Bone marrow (tissue), 2 donors: ENCODE measurements around the gene GATD1.

Source experiments
- DNase-seq, 2 donors: peaks; one replicate each; lab custom pipeline; 2025; lab: John Stamatoyannopoulos, UW

Gene GATD1

DNA sequence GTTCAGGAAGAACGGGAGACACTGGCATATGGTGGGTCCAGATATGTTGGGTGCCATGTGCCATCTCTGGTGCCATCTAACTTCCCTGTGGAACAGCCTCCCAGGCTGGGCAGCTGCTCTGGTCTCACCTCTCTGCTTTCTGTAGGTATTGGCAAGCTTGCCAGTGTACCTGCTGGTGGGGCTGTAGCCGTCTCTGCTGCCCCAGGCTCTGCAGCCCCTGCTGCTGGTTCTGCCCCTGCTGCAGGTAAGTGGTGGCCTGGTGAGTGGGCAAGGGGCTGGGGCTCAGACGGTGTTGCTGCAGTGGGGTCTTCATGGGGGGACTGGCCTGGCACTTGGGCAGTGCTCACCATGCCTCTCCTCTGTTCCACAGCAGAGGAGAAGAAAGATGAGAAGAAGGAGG, 35.1 kb upstream of the GATD1 start:
- no peak for DNase-seq

DNA sequence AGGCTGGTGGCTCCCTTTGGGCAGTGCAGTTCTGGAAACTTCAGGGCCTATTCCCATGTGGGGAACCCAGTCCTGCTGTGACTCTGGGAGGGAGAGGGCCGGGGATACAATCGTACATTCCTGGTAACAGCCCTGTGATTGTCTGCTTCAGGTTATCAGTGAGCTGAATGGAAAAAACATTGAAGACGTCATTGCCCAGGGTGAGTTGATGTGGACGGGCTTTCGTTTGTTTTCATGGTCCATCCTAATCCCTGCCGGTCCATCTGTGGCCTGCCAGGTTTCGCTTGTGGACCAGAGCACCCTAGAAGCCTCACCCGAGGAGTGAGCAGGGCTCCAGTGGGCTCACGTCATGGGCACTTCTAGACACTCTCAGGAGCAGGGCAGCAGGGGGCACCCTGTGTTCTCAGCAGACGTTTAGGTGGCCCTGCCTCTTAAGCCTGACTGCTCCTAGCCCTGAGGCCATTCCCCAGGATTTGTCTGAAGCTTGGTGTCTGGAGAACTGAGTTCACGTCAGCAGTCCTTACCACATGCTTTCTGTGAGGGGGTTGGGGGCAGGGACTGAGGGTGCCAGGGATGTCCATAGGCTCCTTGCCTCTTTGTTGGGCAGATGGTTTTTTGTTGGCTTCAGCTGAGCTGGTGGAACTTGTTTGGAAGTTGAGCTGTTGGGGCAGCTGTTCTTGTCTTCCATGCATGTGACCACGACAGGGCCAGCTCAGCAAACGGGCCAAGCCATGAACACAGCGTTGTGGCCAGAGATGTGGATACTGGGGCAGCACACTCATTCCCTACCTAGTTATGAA, 34.4 kb upstream of the GATD1 start:
- DNase-seq: no peak

DNA sequence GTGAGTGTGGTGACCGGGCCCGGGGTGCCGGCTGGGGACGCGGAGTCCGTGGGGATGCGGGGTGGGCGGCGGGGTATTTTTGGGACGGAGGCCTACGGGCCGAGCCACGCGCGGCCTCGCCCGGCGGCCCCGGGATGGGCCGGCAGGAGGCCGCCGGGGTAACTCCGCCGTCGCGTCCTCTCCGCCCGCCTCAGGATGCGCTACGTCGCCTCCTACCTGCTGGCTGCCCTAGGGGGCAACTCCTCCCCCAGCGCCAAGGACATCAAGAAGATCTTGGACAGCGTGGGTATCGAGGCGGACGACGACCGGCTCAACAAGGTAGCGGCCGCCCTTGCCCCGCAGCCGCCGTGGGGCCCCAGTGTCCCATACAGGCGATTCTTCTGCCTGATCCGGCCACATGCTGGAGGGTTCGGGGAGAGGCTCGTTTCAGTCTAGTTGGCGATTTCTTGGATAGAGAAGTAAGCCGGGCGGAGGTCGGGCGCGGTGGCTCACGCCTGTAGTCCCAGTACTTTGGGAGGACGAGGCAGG, 32.8 kb upstream of the GATD1 start:
- no peak for DNase-seq

DNA sequence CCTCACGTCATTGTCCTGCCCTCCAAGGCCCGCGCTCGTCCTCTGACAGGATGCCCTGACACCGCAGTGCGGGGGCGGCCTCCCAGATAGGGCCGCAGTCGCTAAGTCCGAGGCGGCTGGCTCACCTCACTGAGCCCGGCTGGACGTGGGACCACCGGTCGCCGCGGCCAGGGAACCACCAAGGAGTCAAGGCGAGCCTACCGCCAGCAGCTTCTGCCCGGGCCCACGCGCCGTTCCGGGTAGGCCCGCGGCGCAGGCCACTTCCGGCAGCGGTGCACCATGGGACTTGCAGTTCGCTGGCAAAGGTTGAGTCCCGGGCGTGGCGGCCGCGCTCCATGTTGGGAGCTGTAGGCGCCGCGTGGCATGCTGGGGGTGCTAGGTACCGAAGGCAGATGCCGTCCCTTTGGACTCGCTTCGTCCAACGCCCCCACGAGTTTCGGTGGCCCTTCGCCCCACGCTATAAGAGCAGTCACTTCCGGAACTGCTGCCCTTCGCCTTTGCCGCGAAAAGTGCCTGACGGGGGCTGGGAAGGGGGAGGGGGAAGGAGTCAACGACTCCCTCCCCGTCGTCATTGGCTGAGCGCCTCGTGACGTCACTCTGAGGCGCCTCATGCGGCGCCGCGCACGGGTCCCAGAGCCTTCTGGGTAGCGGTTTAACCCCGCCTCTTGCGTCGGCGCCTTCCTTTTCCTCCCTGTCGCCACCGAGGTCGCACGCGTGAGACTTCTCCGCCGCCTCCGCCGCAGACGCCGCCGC, 32.2 kb upstream of the GATD1 start, which contains the start of gene RPLP2:
Gene RPLP2 (plus strand): TSS at position 681 of the 753 bp plus-strand sequence. CDS start 268 bp downstream, outside the sequence.
- peak; percentile 92 to 97 for DNase-seq

DNA sequence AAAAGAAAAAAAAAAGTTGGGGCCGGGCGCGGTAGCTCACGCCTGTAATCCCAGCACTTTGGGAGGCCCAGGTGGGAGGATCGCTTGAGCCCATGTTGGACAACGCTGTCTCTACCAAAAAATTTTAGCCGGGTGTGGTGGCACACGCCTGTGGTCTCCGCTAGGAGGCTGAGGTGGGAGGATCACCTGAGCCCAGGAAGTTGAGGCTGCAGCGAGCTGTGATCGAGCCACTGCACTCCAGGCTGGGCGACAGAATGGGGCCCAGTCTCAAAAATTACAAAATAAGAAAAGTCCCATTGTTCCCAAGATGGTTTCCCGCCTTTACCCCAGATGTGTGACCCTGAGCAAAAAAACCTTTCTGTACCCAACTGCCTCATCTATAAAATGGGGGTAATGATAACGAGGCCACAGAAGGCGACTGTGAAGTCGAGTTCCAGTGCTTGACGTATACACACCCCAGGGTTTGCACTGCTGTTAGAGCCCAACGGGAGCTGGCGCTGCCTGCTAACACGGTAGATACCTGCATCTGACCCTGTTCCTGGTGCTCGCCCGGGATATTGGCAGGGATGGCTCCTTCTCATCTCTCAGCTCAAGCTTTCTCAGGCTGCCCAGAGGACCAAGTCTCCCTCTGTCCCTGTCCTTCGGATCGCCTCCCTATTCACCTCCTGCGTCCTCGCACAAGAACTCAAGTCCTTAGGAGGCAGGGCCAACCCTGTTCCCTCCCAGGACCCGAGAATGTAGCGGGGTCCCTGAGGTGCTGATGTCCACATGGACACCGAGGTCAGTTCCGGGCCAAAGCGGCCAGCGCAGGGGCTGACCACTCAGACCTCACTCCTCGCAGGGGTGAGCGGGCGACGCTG, 31.4 kb upstream of the GATD1 start:
- DNase-seq: no peak

DNA sequence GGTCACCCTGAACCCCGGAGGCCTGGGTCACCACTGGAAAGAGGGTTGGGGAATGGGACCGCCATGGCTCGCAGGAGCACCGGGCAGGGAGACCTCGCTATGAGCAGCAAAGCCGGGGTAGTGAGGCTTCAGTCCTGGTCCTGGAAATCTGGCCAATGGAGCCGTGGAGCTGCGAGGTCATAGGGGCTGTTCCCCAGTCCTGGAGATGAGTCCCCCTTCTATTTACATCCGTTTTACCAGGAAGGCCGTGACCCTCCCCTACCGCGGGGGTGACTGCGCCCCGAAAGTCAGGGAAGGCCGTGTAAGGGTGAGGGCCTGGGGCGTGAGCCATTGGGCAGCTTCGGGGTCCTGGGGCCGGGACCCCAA, 27.3 kb upstream of the GATD1 start:
- DNase-seq: no peak

DNA sequence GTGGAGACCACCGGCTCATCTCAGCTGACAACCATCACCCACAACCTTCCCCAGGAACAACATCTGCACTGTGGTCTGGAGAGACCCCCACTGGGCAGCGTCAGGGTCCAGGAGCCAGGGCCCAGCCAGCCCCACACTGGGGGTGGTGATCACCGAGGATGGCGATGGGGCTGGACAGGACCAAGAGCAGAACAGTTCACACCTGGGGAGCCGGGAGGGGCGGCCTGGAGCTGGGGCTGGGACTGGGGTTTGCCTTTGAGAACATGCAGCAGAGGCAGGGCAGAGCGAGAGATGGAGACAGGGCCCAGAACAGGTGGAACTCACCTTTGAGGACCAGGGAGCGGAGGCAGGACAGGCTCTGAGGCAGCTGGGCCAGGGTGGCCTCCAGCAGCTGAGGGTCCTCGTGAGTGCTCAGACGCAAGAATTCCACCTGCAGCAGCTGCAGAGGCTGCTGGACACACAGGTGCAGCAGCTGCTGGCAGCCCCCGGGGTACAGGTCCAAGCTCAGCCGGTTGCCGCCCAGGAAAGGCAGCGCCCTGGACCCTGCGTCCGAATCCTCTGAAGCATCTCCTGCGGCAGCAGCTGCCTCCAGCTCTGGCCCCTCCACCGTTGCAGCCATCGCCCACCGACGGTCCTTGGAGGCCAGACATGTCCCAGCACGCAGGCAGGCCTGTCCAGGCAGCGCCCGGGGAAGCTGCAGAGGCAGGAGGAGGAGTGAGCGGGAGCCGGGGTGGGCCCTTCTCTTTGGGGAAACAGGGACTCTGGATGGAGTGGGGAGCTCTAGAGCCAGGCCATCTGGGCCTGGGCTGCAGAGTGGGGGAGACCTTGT, 26.7 kb upstream of the GATD1 start:
- DNase-seq: no peak

DNA sequence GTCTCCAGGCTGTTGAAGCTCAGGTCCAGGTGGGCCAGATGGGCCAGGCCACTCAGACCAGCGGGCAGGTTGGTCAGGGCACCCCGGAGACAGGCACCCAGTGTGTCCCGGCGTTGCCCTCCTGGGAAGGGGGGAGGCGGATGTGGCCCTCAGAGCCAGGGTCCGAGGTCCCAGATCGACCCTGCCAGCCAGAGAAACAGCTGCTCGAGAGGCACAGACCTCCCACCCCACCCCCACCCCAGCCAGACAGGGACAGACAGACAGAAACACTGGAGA, 26.1 kb upstream of the GATD1 start:
- no peak for DNase-seq

DNA sequence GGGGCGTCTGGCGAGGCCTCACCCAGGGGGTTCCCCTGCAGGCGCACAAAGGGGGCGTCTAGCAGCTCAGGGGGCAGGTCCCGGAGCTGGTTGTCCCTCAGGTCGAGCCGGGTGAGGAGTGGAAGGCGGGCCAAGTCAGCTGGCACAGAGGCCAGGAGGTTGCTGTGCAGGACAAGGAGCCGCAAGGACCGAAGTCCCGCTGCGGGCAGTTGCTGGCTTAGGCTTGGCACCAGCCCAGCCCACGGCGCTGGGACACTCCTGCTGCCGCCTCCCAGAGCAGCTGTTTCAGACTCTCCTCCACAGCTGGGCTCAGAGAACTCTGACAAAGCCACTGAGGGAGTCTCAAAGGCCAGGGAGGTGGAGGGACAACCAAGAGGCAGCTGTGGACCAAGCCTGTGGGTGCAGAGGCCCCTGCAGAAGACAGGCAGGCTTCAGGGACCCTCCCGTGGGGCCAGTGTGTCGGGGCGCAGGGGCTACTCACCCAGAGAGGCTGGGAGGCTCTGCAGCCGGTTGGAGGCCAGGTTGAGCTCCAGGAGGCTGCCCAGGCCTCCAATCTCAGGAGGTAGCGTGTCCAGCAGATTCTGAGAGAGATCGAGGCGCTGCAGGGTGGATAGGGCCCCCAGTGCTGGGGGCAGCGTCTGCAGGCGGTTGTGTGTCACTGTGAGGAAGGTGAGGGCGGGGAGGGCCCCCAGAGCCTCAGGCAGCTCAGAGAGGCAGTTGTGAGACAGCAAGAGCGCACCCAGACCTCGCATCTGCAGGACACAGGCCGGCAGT, 25.6 kb upstream of the GATD1 start:
- DNase-seq: no peak

DNA sequence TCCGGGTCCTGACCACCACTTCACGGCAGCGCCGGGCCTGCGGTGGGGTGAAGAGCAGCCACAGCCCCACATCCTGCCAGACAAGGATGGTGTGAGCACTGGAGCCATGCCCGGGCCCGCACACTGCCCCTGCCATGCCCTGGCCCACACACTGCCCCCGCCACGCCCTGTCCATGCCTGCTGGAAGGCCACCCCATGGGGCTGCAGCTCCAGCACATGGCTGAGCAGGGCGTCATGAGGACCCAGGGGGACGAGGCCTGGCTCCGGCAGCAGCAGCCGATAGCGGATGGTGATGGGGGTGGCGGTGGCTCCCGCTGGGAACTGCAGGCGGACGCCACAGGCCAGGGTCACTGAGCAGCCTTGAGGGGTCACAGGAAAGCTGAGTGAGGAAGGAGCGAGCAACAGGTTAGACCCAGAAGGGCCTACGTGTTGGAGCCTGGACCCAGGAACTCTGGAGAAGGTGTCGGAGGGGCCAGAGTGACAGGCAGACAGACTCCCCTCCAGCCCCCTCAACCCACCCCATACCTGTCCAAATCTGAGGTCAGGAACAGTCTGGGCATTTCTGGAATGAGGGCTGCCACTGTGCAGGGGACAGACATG, 24.8 kb upstream of the GATD1 start:
- no peak for DNase-seq

DNA sequence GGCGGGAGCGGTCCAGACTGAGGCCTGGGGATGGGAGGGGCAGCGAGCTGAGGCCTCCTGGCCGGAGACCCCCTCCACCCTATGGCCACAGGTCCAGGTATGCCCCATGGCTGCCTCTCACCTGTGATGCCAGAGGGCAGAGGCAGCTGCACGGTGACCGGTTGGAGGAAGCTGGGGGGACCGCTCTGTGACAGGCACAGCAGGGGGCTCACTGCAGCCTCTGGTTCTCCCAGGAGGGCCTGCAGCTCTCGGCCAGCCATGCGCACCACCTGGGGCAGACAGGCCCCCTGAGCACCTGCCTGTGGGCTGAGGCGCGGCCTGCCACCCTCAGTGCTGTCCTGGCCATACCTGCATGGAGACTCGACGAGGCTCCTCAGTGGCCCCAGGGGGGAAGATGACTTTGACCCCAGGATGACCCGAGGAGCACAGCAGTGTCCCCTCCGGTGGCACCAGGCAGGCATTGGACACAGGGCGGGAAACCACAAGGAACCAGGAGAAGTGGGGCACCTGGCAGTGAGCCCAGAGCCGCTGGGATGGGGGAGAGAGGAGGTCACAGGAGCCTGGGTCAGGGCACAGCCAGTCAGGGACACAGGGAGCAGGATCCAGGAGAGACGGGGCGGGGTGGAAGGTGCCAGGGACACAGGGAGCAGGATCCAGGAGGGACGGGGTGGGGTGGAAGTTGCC, 24.0 kb upstream of the GATD1 start:
- no peak for DNase-seq

DNA sequence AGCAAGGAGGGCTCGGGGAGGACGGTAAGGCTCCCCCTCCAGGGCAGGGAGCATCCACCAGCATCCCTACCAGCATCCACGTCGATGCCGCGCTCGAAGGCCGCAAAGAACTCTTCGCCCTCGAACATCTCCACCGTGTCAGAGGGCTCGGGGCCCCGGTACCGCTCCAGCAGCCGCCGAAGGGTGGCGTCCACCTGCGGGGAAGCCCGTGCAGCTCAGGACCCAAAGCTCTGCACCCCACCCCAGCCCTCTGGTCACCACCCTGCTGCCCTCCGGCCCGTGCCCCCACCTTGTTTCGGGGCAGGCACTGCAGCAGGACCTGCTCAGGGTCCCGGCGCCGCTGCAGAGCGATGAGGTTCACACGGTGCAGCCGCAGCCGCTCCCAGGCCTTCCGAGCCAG, 23.2 kb upstream of the GATD1 start:
- DNase-seq: no peak

DNA sequence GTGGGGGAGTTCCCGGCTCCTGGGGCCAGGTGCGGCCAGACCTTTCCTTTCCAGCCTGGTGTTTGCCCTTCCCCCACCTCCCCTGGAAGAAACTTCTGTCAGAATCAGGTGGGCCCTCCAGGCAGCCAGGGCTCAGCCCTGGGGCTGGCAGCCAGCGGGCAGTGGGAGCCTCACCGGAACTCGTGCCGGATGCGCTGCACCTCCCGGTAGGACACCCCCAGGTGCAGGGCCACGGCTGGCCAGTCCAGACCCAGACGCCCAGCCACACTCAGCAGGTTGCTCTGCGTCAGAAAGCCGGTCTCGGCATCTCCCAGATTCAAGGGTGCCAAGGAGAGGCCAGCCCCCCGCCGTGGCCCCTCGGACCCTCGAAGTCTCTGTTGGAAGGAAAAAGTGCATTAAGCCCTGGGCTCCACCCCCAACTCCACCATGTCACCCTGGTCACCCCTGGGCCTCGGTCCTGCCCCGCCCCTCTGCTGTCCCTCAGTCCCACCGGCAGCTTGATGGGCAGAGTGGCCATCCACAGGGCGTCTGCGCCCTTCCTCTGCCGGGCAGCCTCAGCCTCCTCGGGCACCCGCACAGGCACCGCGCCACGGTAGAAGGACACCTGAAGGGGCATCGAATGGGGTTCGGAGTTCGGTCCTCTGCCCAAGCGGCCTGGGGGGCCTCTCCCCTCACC, 22.5 kb upstream of the GATD1 start:
- DNase-seq: no peak

DNA sequence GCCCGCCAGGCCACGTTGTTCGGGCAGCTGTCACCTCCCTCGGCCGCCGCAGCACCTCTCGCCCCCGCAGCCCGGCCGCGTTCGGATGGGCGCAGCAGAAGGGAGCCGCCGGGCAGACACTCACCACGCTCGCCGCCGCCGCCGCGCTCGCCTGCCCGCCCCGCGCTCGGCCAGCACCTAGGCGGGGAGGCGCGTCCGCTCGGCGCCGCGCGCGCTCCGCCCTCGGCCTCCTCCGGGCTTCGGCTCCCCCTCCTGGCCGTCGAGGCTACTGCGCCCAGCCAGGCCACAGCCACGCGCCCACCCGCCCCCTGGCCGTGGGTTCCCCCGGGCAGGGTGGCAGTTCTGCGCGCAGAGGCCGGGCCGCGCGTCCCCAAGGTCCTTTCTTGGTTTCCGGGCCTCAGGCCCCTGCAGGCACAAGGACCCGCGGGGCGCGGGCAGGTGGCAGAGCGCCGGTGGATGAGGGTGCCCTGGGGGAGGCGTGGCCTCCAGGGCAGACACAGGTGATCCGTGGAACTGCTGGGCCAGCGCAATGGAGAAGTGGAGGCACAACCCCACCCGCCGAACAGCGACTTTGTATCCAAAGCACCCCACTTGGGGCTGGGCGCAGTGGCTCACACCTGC, 20.9 kb upstream of the GATD1 start, which contains the start of gene SLC25A22:
Gene SLC25A22 (minus strand): TSS at position 189 of the 621 bp plus-strand sequence. CDS start 3,275 bp downstream, outside the sequence.
- DNase-seq: peak; percentile 9 to 82

DNA sequence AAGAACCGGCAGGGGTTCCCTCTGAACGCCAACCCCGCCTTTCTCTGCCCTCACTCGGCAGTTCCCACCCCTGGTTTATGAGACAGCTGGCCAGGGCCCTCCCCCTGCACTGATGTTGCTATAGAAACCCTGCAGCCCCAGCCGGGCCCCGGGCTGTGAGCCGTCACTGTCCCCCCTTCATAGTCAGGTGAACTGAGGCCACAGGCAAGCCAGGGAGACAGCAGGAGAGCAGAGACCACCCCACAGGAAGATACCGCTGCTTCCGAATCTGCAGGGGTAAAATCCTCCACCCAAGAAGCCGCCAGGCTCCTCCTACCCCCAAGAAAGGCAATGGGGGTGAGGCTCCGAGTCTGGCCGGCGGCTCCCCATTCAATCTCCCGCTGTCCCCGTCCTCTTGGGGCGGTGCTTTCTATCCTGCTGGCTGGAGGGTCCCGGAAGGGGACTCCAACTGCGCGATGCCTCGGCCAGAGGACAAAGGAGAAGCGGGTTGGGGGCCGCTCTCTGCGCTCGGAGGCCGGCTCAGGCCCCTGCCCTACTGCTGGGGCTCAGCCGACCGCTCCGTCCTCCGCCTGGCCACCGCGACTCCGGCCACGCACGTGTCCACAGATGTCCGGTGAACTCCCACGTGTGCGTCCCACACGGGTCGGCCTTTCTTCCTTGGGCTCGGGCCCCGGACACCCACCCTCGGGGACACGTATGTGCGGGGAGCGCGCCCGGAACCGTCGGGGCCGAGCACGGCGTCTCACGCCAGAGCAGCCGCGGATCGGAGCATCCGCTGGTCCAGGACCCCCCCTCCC, 20.2 kb upstream of the GATD1 start:
- peak; percentile 45 to 53 for DNase-seq

DNA sequence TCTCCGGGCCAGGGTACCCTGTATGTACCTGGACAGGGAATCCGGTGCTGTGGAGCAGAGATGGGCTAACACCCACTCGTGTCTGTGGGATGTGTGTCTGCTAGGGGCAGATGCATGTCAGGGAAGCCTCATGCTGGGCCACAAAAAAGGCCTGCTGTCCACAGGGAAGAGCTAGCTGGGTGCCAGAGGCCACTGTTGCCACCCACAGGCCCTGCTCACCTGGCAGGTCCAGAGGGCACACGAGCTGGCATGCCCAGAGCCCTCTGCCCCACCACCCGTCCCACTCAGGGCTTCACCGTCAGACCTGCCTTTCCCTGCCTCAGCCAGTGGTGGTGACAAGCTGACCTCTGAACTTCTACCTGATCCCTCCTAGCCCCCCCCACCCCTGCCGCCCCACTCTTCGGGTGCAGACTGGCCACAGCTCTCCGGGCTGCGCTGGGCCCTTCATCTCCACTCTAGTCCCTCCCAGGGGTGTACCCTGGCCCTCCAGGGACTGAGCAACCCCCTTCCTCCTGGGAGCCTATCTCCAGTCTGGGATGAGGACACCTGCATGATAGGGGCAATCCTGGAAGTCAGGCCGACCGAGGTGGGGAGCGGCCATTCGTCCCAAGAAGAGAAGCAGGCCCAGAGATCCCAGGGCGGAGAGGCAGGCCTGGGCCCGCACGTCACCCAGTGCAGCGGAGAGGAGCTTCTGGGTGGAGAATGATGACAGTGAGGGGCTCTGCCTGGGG, 19.4 kb upstream of the GATD1 start:
- DNase-seq: no peak
